SK-N-SH (cell line): ENCODE measurements around the gene SRM.

Experiments
- CHD2 ChIP-seq: fragments of 150-350 bp; IDR thresholded peaks from 2 replicates; pipeline ENCODE4 v1.6.1; 2018; ENCODE audit warnings: low read length; ENCODE audit not compliant: partially characterized antibody
- CTCF ChIP-seq: fragments of 200-600 bp; sonication (generic); IDR thresholded peaks from 2 replicates; pipeline ENCODE4 v1.6.1; 2017; ENCODE audit warnings: antibody characterized with exemption, mild to moderate bottlenecking, moderate library complexity
- EP300 ChIP-seq, 2 experiments: IDR thresholded peaks; 2 replicates each; pipeline versions ENCODE4 v1.4.0 to v1.6.1; 2012; ENCODE audit warnings: borderline replicate concordance in 1 of 2, low read depth in 1 of 2, low read length in 1 of 2
- EZH2phosphoT487 ChIP-seq: fragments of 200-600 bp; sonication (generic); IDR thresholded peaks from 2 replicates; pipeline ENCODE4 v1.6.1; 2017; ENCODE audit warnings: low read depth, mixed run types, mild to moderate bottlenecking, antibody characterized with exemption, moderate library complexity, borderline replicate concordance
- FOXJ3 ChIP-seq: sonication (generic); formaldehyde crosslinking; IDR thresholded peaks from 2 replicates; pipeline ENCODE4 v1.5.1; 2020; ENCODE audit warnings: mild to moderate bottlenecking, missing genetic modification reagents
- GABPA ChIP-seq: IDR thresholded peaks from 2 replicates; pipeline ENCODE4 v1.4.0; 2012; ENCODE audit warnings: low read depth, mild to moderate bottlenecking
- MAX ChIP-seq: IDR thresholded peaks from 2 replicates; pipeline ENCODE4 v1.4.0; 2012; ENCODE audit warnings: low read depth
- POLR2AphosphoS5 ChIP-seq: IDR thresholded peaks from 2 replicates; pipeline ENCODE4 v1.6.1; 2012; ENCODE audit warnings: low read depth, low read length
- RAD21 ChIP-seq: IDR thresholded peaks from 2 replicates; pipeline ENCODE4 v1.6.1; 2012; ENCODE audit warnings: mild to moderate bottlenecking, low read length
- REST ChIP-seq: IDR thresholded peaks from 2 replicates; pipeline ENCODE4 v1.6.1; 2012; ENCODE audit warnings: mild to moderate bottlenecking, low read depth, low read length, moderate library complexity
- RFX5 ChIP-seq: IDR thresholded peaks from 2 replicates; pipeline ENCODE4 v1.6.1; 2012; ENCODE audit warnings: mild to moderate bottlenecking, improper control_type of control experiment, low read length
- TAF1 ChIP-seq: IDR thresholded peaks from 2 replicates; pipeline ENCODE4 v1.6.1; 2012; ENCODE audit warnings: low read depth, mild to moderate bottlenecking, low read length, moderate library complexity, borderline replicate concordance
- USF2 ChIP-seq: fragments of 150-350 bp; IDR thresholded peaks from 2 replicates; pipeline ENCODE4 v1.6.1; 2017; ENCODE audit warnings: antibody characterized with exemption, low read length, low read depth, borderline replicate concordance
- YY1 ChIP-seq: IDR thresholded peaks from 2 replicates; pipeline ENCODE4 v1.4.0; 2012; ENCODE audit warnings: low read depth, mild to moderate bottlenecking

GRCh38 chr1:11013160-11013531, 46.7 kb downstream of the SRM start:
- TF ChIP-seq EP300 (IDR thresholded peaks at IDR 0.05; ENCODE audit: borderline replicate concordance in 1 of 2, low read depth in 1 of 2, low read length in 1 of 2) (no peak), CTCF (no peak), POLR2AphosphoS5 (no peak), CHD2 (no peak), MAX (no peak), YY1 (no peak), EZH2phosphoT487 (no peak), RFX5 (no peak), REST (no peak), TAF1 (no peak), RAD21 (no peak), FOXJ3 (CRISPR knock-in tag) (no peak), USF2 (no peak), GABPA (no peak)
